HEK293T (cell line): ENCODE results near the gene HAGHL.

Source experiments
- ARNT ChIP-seq: fragments of 450-650 bp; IDR thresholded peaks from 2 replicates; pipeline ENCODE4 v1.6.1; 2017; ENCODE audit warnings: mild to moderate bottlenecking
- BHLHE40 ChIP-seq: fragments of 450-650 bp; IDR thresholded peaks from 2 replicates; pipeline ENCODE4 v1.6.1; 2016; ENCODE audit warnings: mild to moderate bottlenecking, moderate library complexity, borderline replicate concordance
- CTBP1 ChIP-seq: fragments of 450-650 bp; IDR thresholded peaks from 2 replicates; pipeline ENCODE4 v1.6.1; 2016; ENCODE audit warnings: borderline replicate concordance
- FOXA1 ChIP-seq: fragments of 450-650 bp; IDR thresholded peaks from 2 replicates; pipeline ENCODE4 v1.6.1; 2016; ENCODE audit warnings: mild to moderate bottlenecking
- FOXK2 ChIP-seq: fragments of 450-650 bp; IDR thresholded peaks from 2 replicates; pipeline ENCODE4 v1.6.1; 2016; ENCODE audit warnings: mild to moderate bottlenecking
- FOXM1 ChIP-seq: fragments of 450-650 bp; IDR thresholded peaks from 2 replicates; pipeline ENCODE4 v1.6.1; 2017; ENCODE audit warnings: mild to moderate bottlenecking, borderline replicate concordance
- HDGF ChIP-seq: fragments of 450-650 bp; IDR thresholded peaks from 2 replicates; pipeline ENCODE4 v1.6.1; 2017; ENCODE audit warnings: antibody characterized with exemption, borderline replicate concordance
- L3MBTL2 ChIP-seq: fragments of 450-650 bp; conservative IDR thresholded peaks from 2 replicates; pipeline ENCODE4 v1.6.1; 2016; ENCODE audit warnings: mild to moderate bottlenecking
- NFRKB ChIP-seq: fragments of 450-650 bp; IDR thresholded peaks from 2 replicates; pipeline ENCODE4 v1.6.1; 2016; ENCODE audit warnings: mild to moderate bottlenecking, moderate library complexity
- SP1 ChIP-seq: fragments of 450-650 bp; IDR thresholded peaks from 2 replicates; pipeline ENCODE4 v1.6.1; 2017
- TARDBP ChIP-seq: fragments of 450-650 bp; IDR thresholded peaks from 2 replicates; pipeline ENCODE4 v1.6.1; 2016
- ZNF384 ChIP-seq: fragments of 450-650 bp; IDR thresholded peaks from 2 replicates; pipeline ENCODE4 v1.6.1; 2016
- TF ChIP-seq, protein P1 (sequence below): fragments of 450-650 bp; IDR thresholded peaks from 2 replicates; pipeline ENCODE4 v1.6.1; 2016

- TF ChIP-seq TARDBP (no peak), SP1 (no peak), BHLHE40 (no peak), ZNF384 (no peak), FOXA1 (no peak), FOXM1 (no peak), NFRKB (no peak), CTBP1 (no peak), FOXK2 (no peak), L3MBTL2 (no peak), ARNT (no peak), HDGF (no peak)
- TF ChIP-seq, protein P1, sequence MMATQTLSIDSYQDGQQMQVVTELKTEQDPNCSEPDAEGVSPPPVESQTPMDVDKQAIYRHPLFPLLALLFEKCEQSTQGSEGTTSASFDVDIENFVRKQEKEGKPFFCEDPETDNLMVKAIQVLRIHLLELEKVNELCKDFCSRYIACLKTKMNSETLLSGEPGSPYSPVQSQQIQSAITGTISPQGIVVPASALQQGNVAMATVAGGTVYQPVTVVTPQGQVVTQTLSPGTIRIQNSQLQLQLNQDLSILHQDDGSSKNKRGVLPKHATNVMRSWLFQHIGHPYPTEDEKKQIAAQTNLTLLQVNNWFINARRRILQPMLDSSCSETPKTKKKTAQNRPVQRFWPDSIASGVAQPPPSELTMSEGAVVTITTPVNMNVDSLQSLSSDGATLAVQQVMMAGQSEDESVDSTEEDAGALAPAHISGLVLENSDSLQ, result no peak
These were observed 19.8 kb upstream of the HAGHL start for GRCh38 chr16:707062-707538.
